A172 (cell line): ENCODE results near the gene LILRA5. TPM values are rescaled to one million over a fixed set of nuclear protein-coding genes. Genes with fewer than 3 reads are reported as not detected.
"Not testable (repeated sequence)": the region's sequence is repeated elsewhere in the genome, so short reads cannot be mapped to it uniquely, and the experiment has no call there.

Experiments
- DNase-seq: peaks from one replicate; pipeline ENCODE4 v3.0.0-alpha.2; 2015; ENCODE audit warnings: low spot score
- total RNA-seq: library from RNA; depleted of rRNA; stranded (reverse); fragments of >200 nt; shearing (Covaris generic); gene quantifications from 2 replicates; pipeline ENCODE4 v1.2.3, GENCODE V29; 2014; rRNA removed

LILRA5 gene
- total RNA-seq, 1 experiment from 2014 or later: not detected

- not testable (repeated sequence) for DNase-seq
Measured at GRCh38 chr19:54274516-54274915, 38.5 kb downstream of the LILRA5 start.

- DNase-seq: no peak
Measured at GRCh38 chr19:54273821-54274220, 39.1 kb downstream of the LILRA5 start.

- not testable (repeated sequence) for DNase-seq
Measured at GRCh38 chr19:54272181-54272580, 40.8 kb downstream of the LILRA5 start.

- not testable (repeated sequence) for DNase-seq
Measured at GRCh38 chr19:54271587-54271986, 41.4 kb downstream of the LILRA5 start.

GRCh38 chr19:54271106-54271505 is 41.9 kb downstream of the LILRA5 start:
- no peak for DNase-seq

- no peak for DNase-seq
Measured at GRCh38 chr19:54268936-54269335, 44.0 kb downstream of the LILRA5 start.

- DNase-seq: peak; percentile 83
Measured at GRCh38 chr19:54266133-54266532, 46.8 kb downstream of the LILRA5 start.

- no peak for DNase-seq
Measured at GRCh38 chr19:54262470-54262869, 50.5 kb downstream of the LILRA5 start.

- no peak for DNase-seq
Measured at GRCh38 chr19:54262066-54262465, 50.9 kb downstream of the LILRA5 start.

GRCh38 chr19:54257116-54257480 is 55.9 kb downstream of the LILRA5 start, which contains the start of gene LILRB5:
Gene LILRB5 (minus strand): TSS chr19:54257273. CDS start chr19:54257193, 80 bp downstream.
- DNase-seq: no peak

Other genes with a start within 250 kb of the LILRA5 start
- not detected in 2 replicates for gene VSTM1, start 249.3 kb downstream of the LILRA5 start, total RNA-seq
- not detected in 2 replicates for gene TARM1, start 231.8 kb downstream of the LILRA5 start, total RNA-seq
- 0.41 TPM in 1 of 2 replicates, not detected in the other for gene OSCAR, start 212.4 kb downstream of the LILRA5 start, total RNA-seq
- 79.7 and 156 TPM in 2 replicates for gene NDUFA3, start 210.3 kb downstream of the LILRA5 start, total RNA-seq
- 49.9 and 53.8 TPM in 2 replicates for gene TFPT, start 197.5 kb downstream of the LILRA5 start, total RNA-seq
- 135 and 162 TPM in 2 replicates for gene PRPF31, start 197.4 kb downstream of the LILRA5 start, total RNA-seq
- gene CNOT3, start 175.4 kb downstream of the LILRA5 start, total RNA-seq: 21.1 and 25.5 TPM in 2 replicates
- gene LENG1, start 153.4 kb downstream of the LILRA5 start, total RNA-seq: 18.7 and 21.1 TPM in 2 replicates
- not detected in 2 replicates for gene TMC4, start 140.0 kb downstream of the LILRA5 start, total RNA-seq
- gene MBOAT7, start 123.6 kb downstream of the LILRA5 start, total RNA-seq: 405 and 408 TPM in 2 replicates
- gene TSEN34, start 121.9 kb downstream of the LILRA5 start, total RNA-seq: 222 and 277 TPM in 2 replicates
- gene RPS9, start 112.3 kb downstream of the LILRA5 start, total RNA-seq: 1,527 and 1,817 TPM in 2 replicates
- gene LILRB3, start 90.2 kb downstream of the LILRA5 start, total RNA-seq: not detected in 2 replicates
- not detected in 2 replicates for gene LILRA6, start 70.4 kb downstream of the LILRA5 start, total RNA-seq
- not detected in 2 replicates for gene LILRB5, start 55.9 kb downstream of the LILRA5 start, total RNA-seq
- gene LILRB2, start 32.1 kb downstream of the LILRA5 start, total RNA-seq: not detected in 2 replicates
- not detected in 2 replicates for gene LILRA4, start 26.0 kb upstream of the LILRA5 start, total RNA-seq
- gene LAIR1, start 51.8 kb upstream of the LILRA5 start, total RNA-seq: not detected in 2 replicates
- not detected in 2 replicates for gene TTYH1, start 102.3 kb upstream of the LILRA5 start, total RNA-seq
- gene LENG8, start 136.0 kb upstream of the LILRA5 start, total RNA-seq: 13.6 and 14.8 TPM in 2 replicates
- gene LENG9, start 150.6 kb upstream of the LILRA5 start, total RNA-seq: not detected in 2 replicates
- gene CDC42EP5, start 160.1 kb upstream of the LILRA5 start, total RNA-seq: 17.2 and 19.1 TPM in 2 replicates
- not detected in 2 replicates for gene LAIR2, start 189.7 kb upstream of the LILRA5 start, total RNA-seq